ENCODE results near the gene CNTNAP5.

CNTNAP5 gene

DNA sequence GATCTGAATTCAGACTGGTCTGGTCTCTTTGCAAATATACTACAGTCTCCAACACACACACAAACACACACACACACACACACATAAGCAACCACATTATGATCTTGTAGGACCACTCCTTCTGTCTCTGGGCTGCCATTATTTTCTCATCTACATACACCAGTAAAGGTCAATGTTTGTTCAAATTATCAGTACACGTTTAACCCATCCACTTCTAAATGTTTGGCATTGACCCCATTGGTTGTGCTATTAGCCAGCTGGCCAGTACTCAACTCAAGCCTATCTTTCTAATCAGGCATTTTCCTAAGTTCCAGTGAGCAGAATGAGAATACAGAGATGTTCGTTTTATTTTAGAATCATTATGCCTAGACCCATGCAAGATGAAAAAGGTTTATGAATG is 186.4 kb downstream of the CNTNAP5 start:
- Histone ChIP-seq H3K9ac (ENCODE audit: low read depth, low read length) (no peak overlapping the region), H3K4me1 (ENCODE audit: insufficient read depth, low read length) (no peaks in the 10 kb centered on the region), H3K36me3 (ENCODE audit: insufficient read depth, low read length) (no peaks in the 10 kb centered on the region), H3K9me3 (ENCODE audit: control insufficient read depth, insufficient read depth, low read length) (no peaks in the 10 kb centered on the region)

DNA sequence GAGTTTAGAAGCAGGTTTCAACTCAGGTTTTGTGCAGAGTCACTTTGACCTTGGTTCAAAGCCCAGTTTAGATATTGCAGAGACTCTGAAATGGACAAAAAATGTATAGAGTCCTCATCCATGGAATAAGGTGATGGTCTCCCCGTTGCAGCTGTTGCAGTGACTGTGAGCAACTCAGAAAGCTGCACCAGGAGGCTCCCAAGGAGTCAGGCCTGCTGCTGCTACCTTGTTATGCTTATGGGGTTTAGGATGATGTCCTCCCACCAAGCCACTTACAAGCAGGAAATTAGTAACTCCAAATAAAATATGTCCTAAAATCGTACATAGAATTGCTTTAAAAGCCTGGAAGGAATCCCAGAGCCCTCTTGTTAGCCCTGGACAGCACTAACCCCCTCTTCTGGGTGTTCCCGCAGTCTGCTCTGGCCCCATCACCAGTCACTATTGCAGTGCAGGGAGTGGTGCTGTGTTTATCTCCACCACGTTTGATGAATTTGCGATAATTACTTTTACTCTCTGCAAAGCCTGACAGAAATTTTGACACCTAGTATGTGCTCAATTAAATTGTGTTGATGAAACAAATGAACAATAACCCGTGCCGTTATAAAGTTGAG is 189.0 kb downstream of the CNTNAP5 start:
- H3K9me3 ChIP-seq (ENCODE audit: control insufficient read depth, insufficient read depth, low read length): no peaks in the 10 kb centered on the region
- no peaks in the 10 kb centered on the region for H3K4me1 ChIP-seq (ENCODE audit: insufficient read depth, low read length)
- H3K36me3 ChIP-seq (ENCODE audit: insufficient read depth, low read length): no peaks in the 10 kb centered on the region
- no peak overlapping the region for H3K9ac ChIP-seq (ENCODE audit: low read depth, low read length)

DNA sequence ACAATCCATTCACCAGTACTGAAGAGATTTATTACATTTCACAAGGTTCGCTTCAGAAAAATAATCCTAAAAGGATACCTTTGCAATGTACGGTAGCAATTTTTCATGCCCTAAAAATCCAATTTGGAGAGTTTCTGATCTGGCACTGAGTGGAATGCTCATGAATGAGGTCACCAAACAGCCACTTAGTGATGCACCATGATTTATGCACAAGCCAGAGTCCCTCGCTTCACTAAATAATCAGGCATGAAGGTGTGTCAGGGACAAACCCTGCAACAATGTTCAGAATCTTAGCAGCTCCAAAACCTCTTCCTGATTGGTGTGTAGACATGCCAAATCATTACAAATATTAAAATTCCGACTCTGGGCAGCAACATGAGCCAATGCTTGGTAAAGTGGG is 221.1 kb downstream of the CNTNAP5 start:
- Histone ChIP-seq H3K36me3 (ENCODE audit: insufficient read depth, low read length) (no peaks in the 10 kb centered on the region), H3K9me3 (ENCODE audit: control insufficient read depth, insufficient read depth, low read length) (no peaks in the 10 kb centered on the region), H3K4me1 (ENCODE audit: insufficient read depth, low read length) (no peaks in the 10 kb centered on the region), H3K9ac (ENCODE audit: low read depth, low read length) (no peak overlapping the region)

DNA sequence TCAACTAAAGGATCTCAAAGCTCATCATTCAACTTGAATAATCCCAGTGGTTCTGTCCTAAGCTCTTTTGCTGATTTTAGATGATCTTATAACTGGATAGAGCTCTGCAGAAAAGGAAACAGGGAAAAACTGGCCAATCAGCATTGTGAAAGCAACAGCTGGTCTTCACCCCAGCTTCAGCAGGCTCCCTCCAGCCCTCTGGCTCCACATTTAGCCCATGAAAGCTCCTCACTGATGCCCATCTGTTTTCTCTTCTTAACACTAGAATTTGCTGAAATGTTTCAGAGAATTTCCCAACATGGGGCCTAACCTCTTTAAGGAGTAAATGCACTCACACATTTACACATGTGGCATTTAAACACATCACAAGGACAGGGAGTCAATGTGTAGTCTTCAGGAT is 223.3 kb downstream of the CNTNAP5 start:
- Histone ChIP-seq H3K36me3 (ENCODE audit: insufficient read depth, low read length) (no peaks in the 10 kb centered on the region), H3K4me1 (ENCODE audit: insufficient read depth, low read length) (no peaks in the 10 kb centered on the region), H3K9ac (ENCODE audit: low read depth, low read length) (no peak overlapping the region), H3K9me3 (ENCODE audit: control insufficient read depth, insufficient read depth, low read length) (no peaks in the 10 kb centered on the region)

DNA sequence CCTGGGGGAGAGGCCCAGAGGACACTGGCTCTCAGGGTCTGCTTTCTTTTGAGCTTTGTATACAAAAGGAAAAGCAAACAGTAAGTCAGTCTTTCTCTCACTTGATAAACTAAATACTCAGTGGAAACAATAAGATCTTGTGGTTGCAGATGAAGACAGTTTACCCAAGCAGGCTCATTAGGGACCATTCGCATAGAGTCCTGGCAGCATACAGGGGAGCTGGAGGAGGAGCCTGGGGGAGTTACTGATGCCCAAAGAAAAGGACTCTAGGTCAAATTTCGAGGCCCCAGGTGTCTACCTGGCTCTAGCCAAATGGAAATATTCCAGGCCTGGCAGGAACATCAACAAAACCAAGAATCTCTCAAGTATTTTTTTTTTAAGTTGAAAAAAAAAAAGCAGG is 225.3 kb downstream of the CNTNAP5 start:
- Histone ChIP-seq H3K9ac (ENCODE audit: low read depth, low read length) (no peak overlapping the region), H3K36me3 (ENCODE audit: insufficient read depth, low read length) (no peaks in the 10 kb centered on the region), H3K4me1 (ENCODE audit: insufficient read depth, low read length) (no peaks in the 10 kb centered on the region), H3K9me3 (ENCODE audit: control insufficient read depth, insufficient read depth, low read length) (no peaks in the 10 kb centered on the region)

DNA sequence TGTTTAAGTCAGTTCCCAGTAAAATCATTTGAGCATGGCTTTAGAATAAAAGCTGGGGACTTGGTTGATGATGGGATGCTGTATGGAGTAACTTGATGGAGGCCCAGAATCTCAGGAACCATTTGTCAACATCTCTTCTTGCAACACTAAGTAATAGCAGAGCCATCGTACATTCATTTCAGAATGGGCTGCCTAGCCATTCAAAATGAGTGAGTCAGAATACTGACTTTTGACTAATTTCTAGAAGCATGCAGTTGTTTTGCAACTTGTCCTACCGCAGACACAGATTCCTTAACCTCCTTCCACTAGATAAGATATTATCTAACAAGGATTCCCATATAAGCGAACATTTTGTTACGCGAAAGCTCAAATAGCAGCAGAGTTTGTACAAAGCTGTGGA is 229.5 kb downstream of the CNTNAP5 start:
- no peaks in the 10 kb centered on the region for H3K4me1 ChIP-seq (ENCODE audit: insufficient read depth, low read length)
- H3K9me3 ChIP-seq (ENCODE audit: control insufficient read depth, insufficient read depth, low read length): no peaks in the 10 kb centered on the region
- H3K36me3 ChIP-seq (ENCODE audit: insufficient read depth, low read length): no peaks in the 10 kb centered on the region
- no peak overlapping the region for H3K9ac ChIP-seq (ENCODE audit: low read depth, low read length)

DNA sequence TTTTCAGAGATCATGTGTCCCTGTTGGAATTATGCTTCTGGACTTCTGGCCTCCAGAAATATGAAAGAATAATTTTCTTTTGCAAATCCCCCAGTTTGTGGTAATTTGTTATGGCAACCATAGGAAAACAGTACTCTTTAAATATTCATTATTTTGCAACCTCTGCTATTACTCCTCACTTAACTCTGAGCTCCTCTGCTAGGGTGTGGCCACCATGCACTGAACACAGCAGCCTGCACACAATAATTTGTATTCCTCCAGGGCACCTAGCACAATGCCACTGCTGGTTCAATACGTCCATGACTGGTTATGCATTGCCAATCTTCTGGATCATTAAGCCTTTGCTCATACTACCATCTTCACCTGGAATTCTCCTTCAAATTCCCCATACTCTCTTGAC is 232.0 kb downstream of the CNTNAP5 start:
- Histone ChIP-seq H3K9ac (ENCODE audit: low read depth, low read length) (no peak overlapping the region), H3K9me3 (ENCODE audit: control insufficient read depth, insufficient read depth, low read length) (no peaks in the 10 kb centered on the region), H3K36me3 (ENCODE audit: insufficient read depth, low read length) (no peaks in the 10 kb centered on the region)

DNA sequence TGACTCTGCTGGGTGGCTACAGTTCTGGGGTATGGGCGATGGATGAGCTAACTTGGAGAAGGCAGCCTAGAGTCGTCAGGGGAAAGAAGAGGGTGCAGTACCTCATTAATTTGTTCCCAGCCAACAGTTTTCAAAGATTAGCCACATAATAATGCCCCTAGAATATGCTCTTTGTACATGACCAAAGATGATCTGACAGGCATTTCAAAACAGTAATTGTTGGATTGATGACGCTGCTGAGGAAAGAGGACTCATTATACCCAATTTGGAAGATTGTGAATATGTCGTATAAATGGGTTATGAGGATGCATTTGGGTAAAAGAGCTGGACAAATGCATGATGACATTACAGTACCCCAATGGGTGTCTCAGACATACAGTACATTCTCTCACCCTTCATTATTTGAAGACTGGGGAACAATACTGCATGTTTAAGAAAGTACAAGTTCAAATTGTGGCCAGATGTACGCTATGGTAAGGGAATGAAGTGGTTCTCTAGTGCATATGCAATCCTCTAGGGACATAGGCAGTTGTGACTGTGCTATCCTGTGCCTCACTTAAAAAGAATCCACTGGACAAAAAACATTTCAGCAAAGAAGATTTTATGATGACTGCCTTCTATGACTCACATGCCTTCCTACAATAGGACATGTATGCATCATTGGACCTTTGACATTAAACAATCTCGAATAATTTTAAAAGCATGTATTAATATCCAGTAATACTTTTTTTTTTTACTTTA is 233.2 kb downstream of the CNTNAP5 start:
- Histone ChIP-seq H3K9me3 (ENCODE audit: control insufficient read depth, insufficient read depth, low read length) (no peaks in the 10 kb centered on the region), H3K36me3 (ENCODE audit: insufficient read depth, low read length) (no peaks in the 10 kb centered on the region), H3K9ac (ENCODE audit: low read depth, low read length) (no peak overlapping the region), H3K4me1 (ENCODE audit: insufficient read depth, low read length) (no peaks in the 10 kb centered on the region)

More for the DNA sequence above, 232.0 kb downstream of the CNTNAP5 start:
- H3K4me1 ChIP-seq (ENCODE audit: insufficient read depth, low read length): no peaks in the 10 kb centered on the region

DNA sequence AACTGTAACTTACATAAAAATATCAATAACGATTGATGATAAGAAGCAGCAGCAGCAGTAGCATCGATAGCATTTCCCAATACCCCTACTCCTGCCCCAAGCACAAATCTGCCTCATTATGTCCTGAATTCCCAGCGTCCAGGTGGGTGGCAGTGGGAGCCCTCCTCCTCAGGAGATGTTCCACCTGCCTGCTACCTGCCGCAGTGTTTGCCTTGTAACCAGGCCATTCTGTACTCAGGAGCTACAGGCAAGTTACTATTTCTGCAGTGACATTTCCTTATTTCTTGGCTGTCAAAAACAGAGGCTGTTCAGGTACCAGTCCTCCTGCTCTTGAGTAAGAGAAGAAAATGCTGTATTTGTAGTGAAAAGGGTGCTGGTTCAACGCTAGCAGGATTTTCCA is 236.4 kb downstream of the CNTNAP5 start:
- no peaks in the 10 kb centered on the region for H3K4me1 ChIP-seq (ENCODE audit: insufficient read depth, low read length)
- no peaks in the 10 kb centered on the region for H3K9me3 ChIP-seq (ENCODE audit: control insufficient read depth, insufficient read depth, low read length)
- no peak overlapping the region for H3K9ac ChIP-seq (ENCODE audit: low read depth, low read length)
- H3K36me3 ChIP-seq (ENCODE audit: insufficient read depth, low read length): no peaks in the 10 kb centered on the region

DNA sequence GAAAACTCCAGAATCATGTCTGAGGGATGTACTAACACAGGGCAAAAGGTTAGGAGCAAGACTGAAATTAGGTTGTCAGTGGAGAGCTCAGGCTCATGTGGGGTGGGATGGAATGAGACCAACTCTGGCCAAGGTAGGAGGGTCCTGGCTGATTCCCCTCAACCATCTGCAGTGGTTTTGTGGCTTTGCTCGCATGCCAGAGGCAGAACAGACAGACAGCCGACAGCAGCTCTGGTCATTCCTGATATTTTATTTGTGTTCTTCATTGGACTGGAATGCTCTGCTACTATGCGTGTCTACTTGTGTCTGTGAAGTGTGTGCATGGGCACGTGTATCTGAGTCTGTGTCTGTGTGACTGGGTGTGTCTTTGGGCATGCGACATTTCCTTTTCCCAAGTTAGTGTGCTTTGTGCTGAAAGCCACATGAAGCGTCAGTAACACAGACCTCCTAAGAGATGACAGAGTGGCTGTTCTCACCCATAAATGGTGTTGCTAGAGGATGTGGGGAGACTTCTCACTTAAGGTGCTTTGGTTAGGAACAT is 239.5 kb downstream of the CNTNAP5 start:
- Histone ChIP-seq H3K36me3 (ENCODE audit: insufficient read depth, low read length) (no peaks in the 10 kb centered on the region), H3K4me1 (ENCODE audit: insufficient read depth, low read length) (peaks cover 3% of the 10 kb centered on the region; the same call in 1 of the 2 replicates), H3K9me3 (ENCODE audit: control insufficient read depth, insufficient read depth, low read length) (no peaks in the 10 kb centered on the region), H3K9ac (ENCODE audit: low read depth, low read length) (no peak overlapping the region)

DNA sequence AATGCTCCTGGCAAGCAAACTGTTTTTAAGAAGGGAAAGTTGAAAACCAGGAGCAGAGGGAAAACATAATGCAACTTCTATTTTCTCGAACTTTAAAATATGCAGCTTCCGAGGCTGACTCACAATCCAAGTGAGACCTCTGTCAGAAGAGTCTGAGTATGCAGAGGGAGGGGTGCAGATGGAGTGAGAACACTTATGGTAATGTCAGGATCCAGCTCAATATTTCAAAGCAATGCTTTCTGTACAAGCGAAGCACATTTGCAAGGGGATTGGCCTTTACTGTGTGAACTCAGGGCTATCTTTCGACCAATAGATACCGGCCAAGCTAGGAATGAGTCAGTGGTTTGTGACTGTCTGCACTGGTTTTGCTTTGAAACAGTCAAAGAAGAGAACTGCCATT is 242.7 kb downstream of the CNTNAP5 start:
- H3K4me1 ChIP-seq (ENCODE audit: insufficient read depth, low read length): peaks cover 3% of the 10 kb centered on the region; the same call in 1 of the 2 replicates
- H3K36me3 ChIP-seq (ENCODE audit: insufficient read depth, low read length): no peaks in the 10 kb centered on the region
- no peak overlapping the region for H3K9ac ChIP-seq (ENCODE audit: low read depth, low read length)
- H3K9me3 ChIP-seq (ENCODE audit: control insufficient read depth, insufficient read depth, low read length): no peaks in the 10 kb centered on the region

DNA sequence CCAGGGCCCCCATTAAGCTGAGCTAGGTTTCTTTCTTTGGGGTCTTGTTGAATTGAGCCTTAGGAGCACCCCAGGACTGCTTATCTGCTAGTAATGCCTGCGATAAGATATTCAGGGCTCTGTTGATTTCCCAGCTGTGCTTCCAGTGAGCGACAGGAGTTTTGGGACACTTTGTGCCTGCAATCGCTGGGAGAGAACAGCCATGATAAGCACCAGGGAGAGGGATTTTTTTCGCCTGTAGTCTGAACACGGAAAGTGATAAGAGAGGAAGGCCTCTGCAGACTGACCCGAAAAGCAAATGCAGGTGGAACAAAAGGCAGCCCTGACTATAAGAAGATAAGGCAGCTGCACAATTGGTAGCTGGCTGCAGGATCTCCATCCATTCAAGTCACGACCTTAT is 244.3 kb downstream of the CNTNAP5 start:
- peaks cover 3% of the 10 kb centered on the region; the same call in 1 of the 2 replicates for H3K4me1 ChIP-seq (ENCODE audit: insufficient read depth, low read length)
- no peaks in the 10 kb centered on the region; the same call in none of the 2 replicates for H3K9me3 ChIP-seq (ENCODE audit: control insufficient read depth, insufficient read depth, low read length)
- no peaks in the 10 kb centered on the region for H3K36me3 ChIP-seq (ENCODE audit: insufficient read depth, low read length)
- no peak overlapping the region for H3K9ac ChIP-seq (ENCODE audit: low read depth, low read length)

DNA sequence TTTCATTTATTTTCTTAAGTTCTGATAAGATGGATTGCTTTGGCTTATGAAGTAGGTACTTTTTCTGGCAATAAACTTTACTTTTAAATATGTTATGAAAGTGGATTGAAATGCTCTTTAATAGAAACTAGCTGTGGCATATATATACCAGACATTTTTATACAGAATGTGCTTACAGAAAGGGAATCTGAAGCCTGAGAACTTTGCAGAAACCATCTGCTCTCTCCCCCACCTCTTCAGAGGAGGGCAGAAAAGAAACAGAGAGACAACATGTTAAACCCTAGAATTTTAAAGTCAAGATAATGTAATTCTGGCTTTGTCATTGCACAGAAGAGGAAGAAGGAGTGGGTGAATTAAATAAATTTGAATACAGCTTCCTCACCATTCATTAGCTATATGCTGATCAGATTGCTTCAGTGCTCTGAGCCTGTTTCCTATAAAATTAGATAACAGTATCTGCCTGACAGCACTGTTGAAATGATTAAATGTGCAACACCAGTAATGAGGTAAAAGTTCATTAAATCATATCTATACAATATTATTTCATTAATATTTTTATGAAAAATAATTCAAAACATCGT is 247.3 kb downstream of the CNTNAP5 start:
- no peaks in the 10 kb centered on the region; the same call in none of the 2 replicates for H3K9me3 ChIP-seq (ENCODE audit: control insufficient read depth, insufficient read depth, low read length)
- H3K9ac ChIP-seq (ENCODE audit: low read depth, low read length): no peak overlapping the region

DNA sequence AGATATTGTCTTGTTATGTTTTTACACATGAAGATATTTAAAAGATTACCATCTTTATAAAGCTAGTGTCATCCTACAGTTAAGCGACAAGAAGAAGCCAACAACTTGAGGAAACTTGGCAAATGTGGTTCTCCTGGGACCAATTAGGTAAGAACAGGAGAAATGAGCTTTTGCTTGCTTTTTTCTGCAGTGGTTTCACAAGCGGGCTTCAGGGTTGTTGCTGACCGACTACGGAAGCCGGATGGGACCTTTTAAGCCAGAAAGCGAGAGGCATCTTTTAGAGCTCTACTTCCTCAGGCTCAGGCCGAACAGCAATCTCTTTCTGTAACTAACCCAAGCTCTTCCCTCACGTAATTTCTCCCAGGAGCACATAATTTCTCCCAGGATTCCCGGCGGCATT is 256.5 kb downstream of the CNTNAP5 start:
- no peaks in the 10 kb centered on the region for H3K36me3 ChIP-seq (ENCODE audit: insufficient read depth, low read length)
- no peak overlapping the region for H3K9ac ChIP-seq (ENCODE audit: low read depth, low read length)
- H3K4me1 ChIP-seq (ENCODE audit: insufficient read depth, low read length): no peaks in the 10 kb centered on the region
- H3K9me3 ChIP-seq (ENCODE audit: control insufficient read depth, insufficient read depth, low read length): no peaks in the 10 kb centered on the region

More for the DNA sequence above, 247.3 kb downstream of the CNTNAP5 start:
- H3K4me1 ChIP-seq (ENCODE audit: insufficient read depth, low read length): peaks cover 3% of the 10 kb centered on the region; the same call in 1 of the 2 replicates
- H3K36me3 ChIP-seq (ENCODE audit: insufficient read depth, low read length): no peaks in the 10 kb centered on the region

DNA sequence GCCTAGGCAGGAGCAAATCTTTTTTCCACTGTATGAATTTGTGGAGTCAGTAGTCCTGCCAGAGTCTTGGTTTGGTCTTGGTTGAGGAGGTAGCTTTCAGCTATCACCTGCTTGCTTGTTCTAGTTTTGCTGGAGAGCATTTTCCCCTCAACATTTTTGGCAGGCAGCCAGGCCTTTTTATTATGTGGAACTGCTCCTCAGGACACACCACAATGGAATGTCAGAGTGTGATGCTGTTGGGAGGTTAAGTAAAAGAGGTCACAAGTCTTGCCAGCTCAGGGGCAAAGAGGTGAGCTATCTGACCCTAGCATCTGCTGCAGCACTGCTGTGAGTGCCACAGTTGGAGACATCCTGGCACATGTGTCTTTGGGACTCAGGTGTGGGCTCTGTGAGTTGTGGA is 258.0 kb downstream of the CNTNAP5 start:
- Histone ChIP-seq H3K9ac (ENCODE audit: low read depth, low read length) (no peak overlapping the region), H3K36me3 (ENCODE audit: insufficient read depth, low read length) (no peaks in the 10 kb centered on the region), H3K4me1 (ENCODE audit: insufficient read depth, low read length) (no peaks in the 10 kb centered on the region), H3K9me3 (ENCODE audit: control insufficient read depth, insufficient read depth, low read length) (no peaks in the 10 kb centered on the region)
